Uterus (tissue), 4 donors: ENCODE results near the gene ABCA12. TPM values are rescaled to one million over a fixed set of nuclear protein-coding genes. Genes with fewer than 3 reads are reported as not detected.

Experiments used
- DNase-seq, 2 donors: peaks; one replicate each; pipeline ENCODE4 v3.0.0-alpha.2; 2019 to 2020
- H3K27ac ChIP-seq, 2 donors: fragments of 200-600 bp; sonication (generic); 1 replicate in 1 of 2; 2 replicates in 1 of 2; pipeline ENCODE4 v1.5.1; 2016 to 2018
- H3K27me3 ChIP-seq, 2 donors: fragments of 200-600 bp; sonication (generic); one replicate each; pipeline ENCODE4 v1.5.1; 2018 to 2019; ENCODE audit warnings: control low read depth in 1 of 2
- H3K36me3 ChIP-seq, 2 donors: fragments of 200-600 bp; sonication (generic); one replicate each; pipeline ENCODE4 v1.5.1; 2019; ENCODE audit warnings: control low read depth in 1 of 2
- H3K4me1 ChIP-seq, 2 donors: fragments of 200-600 bp; sonication (generic); one replicate each; pipeline ENCODE4 v1.5.1; 2018 to 2019; ENCODE audit warnings: control low read depth in 1 of 2
- H3K4me3 ChIP-seq, 2 donors: fragments of 200-600 bp; sonication (generic); 1 replicate in 1 of 2; 2 replicates in 1 of 2; pipeline ENCODE4 v1.5.1; 2018 to 2019; ENCODE audit warnings: mild to moderate bottlenecking in 1 of 2
- H3K9me3 ChIP-seq, 2 donors: fragments of 200-600 bp; sonication (generic); one replicate each; pipeline ENCODE4 v1.5.1; 2019; ENCODE audit warnings: control low read depth in 1 of 2
- POLR2A ChIP-seq, 2 donors: fragments of 450-650 bp; IDR thresholded peaks; one replicate each; pipeline ENCODE4 v1.6.1; 2016; ENCODE audit warnings: antibody characterized with exemption in 2 of 2, mild to moderate bottlenecking in 1 of 2, moderate library complexity in 1 of 2
- intact Hi-C: fragments of 100-400 bp; cut with DNase I; formaldehyde crosslinking; loops from one replicate; pipeline ENCODE4 v1.15.1; 2023; ENCODE audit warnings: low total_unique reads
- total RNA-seq, 4 donors: library from RNA; depleted of rRNA in 3 of 4; stranded (reverse); fragments of >200 nt in 3 of 4; gene quantifications; one replicate each; pipeline versions ENCODE4 v1.1.0 to v1.2.4, GENCODE V29; 2014 to 2023
- TF ChIP-seq, protein P1 (sequence below), 4 experiments: fragments of 200-600 bp in 2 of 4; fragments of 450-650 bp in 2 of 4; sonication (generic) in 2 of 4; IDR thresholded peaks; one replicate each; pipeline ENCODE4 v1.5.1; 2016 to 2019; ENCODE audit warnings: antibody characterized with exemption in 4 of 4, mild to moderate bottlenecking in 2 of 4, moderate library complexity in 1 of 4
- donor health status: DM: yes; HTN: yes; CAD: no.

ABCA12 gene
- total RNA-seq, 4 donors from 2014 or later = 0.14 TPM; not detected in 3

- no peak for DNase-seq
Measured at GRCh38 chr2:215149894-215150293, 11.5 kb upstream of the ABCA12 start.

DNA sequence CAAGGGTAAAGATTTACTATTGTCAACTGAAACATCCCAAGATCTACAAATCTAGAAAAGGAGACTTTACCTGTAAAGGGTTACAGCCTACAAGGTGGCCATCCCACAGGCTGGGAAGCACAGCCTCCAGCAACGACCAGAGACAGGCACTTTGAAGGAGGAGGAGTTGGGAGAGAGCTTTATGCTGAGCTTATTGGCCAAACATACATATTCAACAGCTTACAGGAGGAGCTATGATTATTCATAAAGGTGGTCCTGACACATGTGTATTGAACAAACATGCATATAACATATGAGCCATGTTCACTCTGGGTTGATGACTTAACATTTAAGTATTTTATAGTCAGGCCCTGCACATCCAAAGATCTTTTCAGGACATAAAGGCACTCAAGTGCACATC lies 11.1 kb upstream of the ABCA12 start:
- TF ChIP-seq POLR2A (IDR thresholded peaks at IDR 0.05) = no peak
- TF ChIP-seq, protein P1, sequence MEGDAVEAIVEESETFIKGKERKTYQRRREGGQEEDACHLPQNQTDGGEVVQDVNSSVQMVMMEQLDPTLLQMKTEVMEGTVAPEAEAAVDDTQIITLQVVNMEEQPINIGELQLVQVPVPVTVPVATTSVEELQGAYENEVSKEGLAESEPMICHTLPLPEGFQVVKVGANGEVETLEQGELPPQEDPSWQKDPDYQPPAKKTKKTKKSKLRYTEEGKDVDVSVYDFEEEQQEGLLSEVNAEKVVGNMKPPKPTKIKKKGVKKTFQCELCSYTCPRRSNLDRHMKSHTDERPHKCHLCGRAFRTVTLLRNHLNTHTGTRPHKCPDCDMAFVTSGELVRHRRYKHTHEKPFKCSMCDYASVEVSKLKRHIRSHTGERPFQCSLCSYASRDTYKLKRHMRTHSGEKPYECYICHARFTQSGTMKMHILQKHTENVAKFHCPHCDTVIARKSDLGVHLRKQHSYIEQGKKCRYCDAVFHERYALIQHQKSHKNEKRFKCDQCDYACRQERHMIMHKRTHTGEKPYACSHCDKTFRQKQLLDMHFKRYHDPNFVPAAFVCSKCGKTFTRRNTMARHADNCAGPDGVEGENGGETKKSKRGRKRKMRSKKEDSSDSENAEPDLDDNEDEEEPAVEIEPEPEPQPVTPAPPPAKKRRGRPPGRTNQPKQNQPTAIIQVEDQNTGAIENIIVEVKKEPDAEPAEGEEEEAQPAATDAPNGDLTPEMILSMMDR (IDR thresholded peaks at IDR 0.05) = no peak
- Histone ChIP-seq H3K36me3 (no peaks in the 10 kb centered on the region), H3K4me1 (no peaks in the 10 kb centered on the region), H3K4me3 (no peak overlapping the region), H3K27ac (no peak overlapping the region), H3K27me3 (no peaks in the 10 kb centered on the region), H3K9me3 (no peaks in the 10 kb centered on the region)
- intact Hi-C loops = no loop called here
- no peak for DNase-seq

More at GRCh38 chr2:215149894-215150293, 11.5 kb upstream of the ABCA12 start:
- H3K36me3 ChIP-seq = no peaks in the 10 kb centered on the region
- no peaks in the 10 kb centered on the region for H3K9me3 ChIP-seq
- TF ChIP-seq, protein P1 (IDR thresholded peaks at IDR 0.05) = no peak
- H3K4me3 ChIP-seq = no peak overlapping the region
- intact Hi-C loops = no loop called here
- no peak overlapping the region for H3K27ac ChIP-seq
- H3K4me1 ChIP-seq = no peaks in the 10 kb centered on the region
- H3K27me3 ChIP-seq = no peaks in the 10 kb centered on the region

DNA sequence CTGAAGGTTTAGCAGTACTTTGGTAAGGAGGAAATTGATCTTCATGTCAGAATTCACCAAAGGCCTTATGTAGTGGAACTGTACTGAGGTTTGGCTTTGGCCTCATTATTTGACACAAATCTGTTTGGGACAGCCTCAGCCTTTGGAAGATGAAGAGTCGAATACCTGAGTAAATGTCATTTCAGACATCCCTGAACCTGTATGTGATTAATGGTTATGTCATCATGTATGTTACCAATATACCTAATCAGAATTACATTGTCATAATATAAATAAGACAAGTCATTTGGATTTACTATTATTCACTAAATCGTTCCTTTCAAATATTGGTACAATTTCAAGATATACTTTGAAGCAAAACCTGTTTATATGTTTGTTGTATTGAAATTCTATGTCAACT lies 10.6 kb upstream of the ABCA12 start:
- intact Hi-C loops = no loop called here
- H3K27ac ChIP-seq = no peak overlapping the region
- H3K4me3 ChIP-seq = no peak overlapping the region
- TF ChIP-seq, protein P1 (IDR thresholded peaks at IDR 0.05) = no peak
- TF ChIP-seq POLR2A (IDR thresholded peaks at IDR 0.05) = no peak
- H3K9me3 ChIP-seq = no peaks in the 10 kb centered on the region
- no peaks in the 10 kb centered on the region for H3K36me3 ChIP-seq
- no peak for DNase-seq
- no peaks in the 10 kb centered on the region for H3K4me1 ChIP-seq
- H3K27me3 ChIP-seq = no peaks in the 10 kb centered on the region

DNA sequence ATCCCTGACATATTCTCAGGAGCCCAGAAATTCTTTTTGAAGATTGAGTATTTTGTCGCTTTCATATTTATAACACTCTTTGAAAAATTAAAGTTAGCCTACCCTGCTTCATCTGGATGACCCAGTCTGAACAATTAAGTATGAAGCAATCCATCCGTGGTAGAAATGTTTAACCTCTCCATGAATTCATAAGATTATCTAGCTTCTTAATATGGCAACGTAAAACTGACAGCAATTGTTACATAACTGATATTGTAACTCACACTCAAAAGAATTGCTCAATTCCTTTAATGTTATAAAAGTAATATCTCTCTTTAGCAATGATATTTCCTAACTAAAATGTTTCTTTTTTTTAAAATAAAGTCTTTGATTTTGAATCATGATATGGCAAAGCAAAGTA lies 7.2 kb upstream of the ABCA12 start:
- intact Hi-C loops = no loop called here
- TF ChIP-seq, protein P1 (IDR thresholded peaks at IDR 0.05) = no peak
- no peak for TF ChIP-seq POLR2A (IDR thresholded peaks at IDR 0.05)

GRCh38 chr2:215144106-215144875 lies 5.9 kb upstream of the ABCA12 start:
- no peak for DNase-seq
- intact Hi-C loops = no loop called here
- no peak for TF ChIP-seq POLR2A (IDR thresholded peaks at IDR 0.05)
- TF ChIP-seq, protein P1 (IDR thresholded peaks at IDR 0.05) = no peak
- Histone ChIP-seq H3K4me1 (no peaks in the 10 kb centered on the region), H3K36me3 (no peaks in the 10 kb centered on the region), H3K27me3 (no peaks in the 10 kb centered on the region), H3K27ac (no peak overlapping the region), H3K4me3 (no peak overlapping the region), H3K9me3 (no peaks in the 10 kb centered on the region)

More for the DNA sequence above, 7.2 kb upstream of the ABCA12 start:
- Histone ChIP-seq H3K36me3 (no peaks in the 10 kb centered on the region), H3K4me3 (no peak overlapping the region), H3K9me3 (no peaks in the 10 kb centered on the region), H3K4me1 (no peaks in the 10 kb centered on the region), H3K27me3 (no peaks in the 10 kb centered on the region), H3K27ac (no peak overlapping the region)
- DNase-seq = no peak
